Sciatic nerve (tissue), 2 donors: ENCODE measurements around the gene SH3RF1. TPM values are rescaled to one million over a fixed set of nuclear protein-coding genes. Genes with fewer than 3 reads are reported as not detected.
A peak's percentile ranks its signal among the peaks of the same experiment; 100 is the strongest.

Experiments
- ATAC-seq: fragments of 200-7000 bp; cut with Tn5 transposase; one replicate; pipeline ENCODE4 v1.9.1; 2020; ENCODE audit warnings: mild to moderate bottlenecking, moderate library complexity
- DNase-seq: peaks from one replicate; pipeline ENCODE4 v3.0.0-alpha.2; 2020; ENCODE audit warnings: low spot score
- intact Hi-C: fragments of 100-400 bp; cut with DNase I; formaldehyde crosslinking; loops from one replicate; pipeline ENCODE4 v1.14.2; 2022
- total RNA-seq: library from RNA; stranded (reverse); fragmentation: NEBNext Ultra II Directional; extraction: Animal tissue kit (Norgen Biotek cat#: 25700); gene quantifications from one replicate; pipeline ENCODE4 v1.2.1, GENCODE V29; 2021
- donor health status: DM: no; HTN: no; CAD: no.
- donor health status: DM: no; HTN: no; CAD: no.

Gene SH3RF1
- total RNA-seq, 1 donor from 2014 or later = 15.6 TPM

- ATAC-seq (peak; percentile 78), DNase-seq (no peak)
- intact Hi-C loops = no loop called here
Observed at GRCh38 chr4:169254546-169254983, 16.2 kb downstream of the SH3RF1 start.

GRCh38 chr4:169253904-169254303 lies 16.9 kb downstream of the SH3RF1 start:
- ATAC-seq (no peak), DNase-seq (no peak)
- intact Hi-C loops = no loop called here

- ATAC-seq (no peak), DNase-seq (no peak)
- intact Hi-C loops = no loop called here
Observed at GRCh38 chr4:169253113-169253671, 17.6 kb downstream of the SH3RF1 start.

GRCh38 chr4:169252339-169253112 lies 18.2 kb downstream of the SH3RF1 start:
- ATAC-seq (no peak), DNase-seq (no peak)
- intact Hi-C loops = no loop called here

GRCh38 chr4:169251291-169252235 lies 19.2 kb downstream of the SH3RF1 start:
- DNase-seq = no peak
- ATAC-seq = no peak
- intact Hi-C loops = no loop called here

- intact Hi-C loops = no loop called here
- no peak for ATAC-seq
- no peak for DNase-seq
Observed at GRCh38 chr4:169250796-169251195, 20.0 kb downstream of the SH3RF1 start.

- intact Hi-C loops = no loop called here
- no peak for ATAC-seq
- no peak for DNase-seq
Observed at GRCh38 chr4:169249999-169250398, 20.8 kb downstream of the SH3RF1 start.

- DNase-seq (no peak), ATAC-seq (no peak)
- intact Hi-C loops = no loop called here
Observed at GRCh38 chr4:169249214-169249973, 21.4 kb downstream of the SH3RF1 start.

GRCh38 chr4:169248645-169249044 lies 22.1 kb downstream of the SH3RF1 start:
- intact Hi-C loops = no loop called here
- DNase-seq = no peak
- no peak for ATAC-seq

GRCh38 chr4:169246957-169247396 lies 23.8 kb downstream of the SH3RF1 start:
- no peak for ATAC-seq
- intact Hi-C loops = no loop called here
- no peak for DNase-seq

GRCh38 chr4:169246279-169246678 lies 24.5 kb downstream of the SH3RF1 start:
- DNase-seq (no peak), ATAC-seq (no peak)
- intact Hi-C loops = no loop called here

- intact Hi-C loops = no loop called here
- DNase-seq (no peak), ATAC-seq (no peak)
Observed at GRCh38 chr4:169245061-169245460, 25.7 kb downstream of the SH3RF1 start.

- intact Hi-C loops = no loop called here
- DNase-seq = no peak
- peak; percentile 62 for ATAC-seq
Observed at GRCh38 chr4:169243825-169244609, 26.7 kb downstream of the SH3RF1 start.

GRCh38 chr4:169241464-169241863 lies 29.3 kb downstream of the SH3RF1 start:
- DNase-seq (no peak), ATAC-seq (no peak)
- intact Hi-C loops = no loop called here

GRCh38 chr4:169239221-169239905 lies 31.4 kb downstream of the SH3RF1 start:
- intact Hi-C loops = no loop called here
- DNase-seq (no peak), ATAC-seq (no peak)

GRCh38 chr4:169238445-169238844 lies 32.3 kb downstream of the SH3RF1 start:
- ATAC-seq (no peak), DNase-seq (no peak)
- intact Hi-C loops = no loop called here

GRCh38 chr4:169236873-169237626 lies 33.7 kb downstream of the SH3RF1 start:
- intact Hi-C loops = no loop called here
- ATAC-seq (no peak), DNase-seq (no peak)
